SK-N-SH treated with all-trans-retinoic acid at 6 μM for 48 hours (cell line): ENCODE data around the gene FOXJ3.

Source experiments
- ATAC-seq: fragments of 200-7000 bp; cut with Tn5 transposase; 3 replicates; pipeline ENCODE4 v1.9.1; 2020; ENCODE audit warnings: mild to moderate bottlenecking, moderate library complexity
- ARNTL ChIP-seq: fragments of 450-650 bp; formaldehyde crosslinking; IDR thresholded peaks from 2 replicates; pipeline ENCODE4 v1.5.0; 2020; ENCODE audit warnings: low read depth, mild to moderate bottlenecking, moderate library complexity, borderline replicate concordance
- BACH2 ChIP-seq: fragments of 250-450 bp; sonication (Bioruptor Pico); IDR thresholded peaks from 2 replicates; pipeline ENCODE4 v1.9.0; 2021; ENCODE audit warnings: mild to moderate bottlenecking, borderline replicate concordance
- CREB5 ChIP-seq: fragments of 250-450 bp; sonication (Bioruptor Pico); IDR thresholded peaks from 2 replicates; pipeline ENCODE4 v1.5.1; 2020; ENCODE audit warnings: low read depth, mild to moderate bottlenecking, moderate library complexity
- CSDC2 ChIP-seq: fragments of 250-450 bp; sonication (Bioruptor Pico); IDR thresholded peaks from 2 replicates; pipeline ENCODE4 v1.5.0; 2020; ENCODE audit warnings: mild to moderate bottlenecking, moderate library complexity
- CSRNP3 ChIP-seq: fragments of 250-450 bp; sonication (Bioruptor Pico); IDR thresholded peaks from 2 replicates; pipeline ENCODE4 v1.5.1; 2021; ENCODE audit warnings: mild to moderate bottlenecking, moderate library complexity
- ESRRG ChIP-seq: fragments of 250-450 bp; sonication (Bioruptor Pico); IDR thresholded peaks from 2 replicates; pipeline ENCODE4 v1.6.1; 2021; ENCODE audit warnings: mild to moderate bottlenecking
- GLIS3 ChIP-seq: fragments of 250-450 bp; sonication (Bioruptor Pico); IDR thresholded peaks from 2 replicates; pipeline ENCODE4 v1.5.0; 2020; ENCODE audit warnings: mild to moderate bottlenecking, moderate library complexity
- ISL1 ChIP-seq: fragments of 250-450 bp; sonication (Bioruptor Pico); IDR thresholded peaks from 2 replicates; pipeline ENCODE4 v2.1.2; 2022; ENCODE audit warnings: mild to moderate bottlenecking, moderate library complexity
- OSR1 ChIP-seq: fragments of 250-450 bp; sonication (Bioruptor Pico); IDR thresholded peaks from 2 replicates; pipeline ENCODE4 v1.8.0; 2022; ENCODE audit warnings: moderate library complexity, mild to moderate bottlenecking, inconsistent platforms
- PATZ1 ChIP-seq: fragments of 250-450 bp; sonication (Bioruptor Pico); IDR thresholded peaks from 2 replicates; pipeline ENCODE4 v1.8.0; 2020; ENCODE audit warnings: mild to moderate bottlenecking, moderate library complexity, borderline replicate concordance
- POU6F1 ChIP-seq: fragments of 250-450 bp; sonication (Bioruptor Pico); IDR thresholded peaks from 2 replicates; pipeline ENCODE4 v1.8.0; 2021; ENCODE audit warnings: low read depth, mild to moderate bottlenecking, moderate library complexity, borderline replicate concordance
- PPARA ChIP-seq: fragments of 250-450 bp; sonication (Bioruptor Pico); IDR thresholded peaks from 2 replicates; pipeline ENCODE4 v1.5.0; 2020; ENCODE audit warnings: mild to moderate bottlenecking, borderline replicate concordance
- RARB ChIP-seq: fragments of 250-450 bp; sonication (Bioruptor Pico); IDR thresholded peaks from 2 replicates; pipeline ENCODE4 v1.8.0; 2021; ENCODE audit warnings: mild to moderate bottlenecking, moderate library complexity
- TOX ChIP-seq: fragments of 250-450 bp; sonication (Bioruptor Pico); IDR thresholded peaks from 2 replicates; pipeline ENCODE4 v1.8.0; 2021; ENCODE audit warnings: mild to moderate bottlenecking, moderate library complexity, borderline replicate concordance
- TSHZ2 ChIP-seq: fragments of 250-450 bp; sonication (Bioruptor Pico); IDR thresholded peaks from 2 replicates; pipeline ENCODE4 v1.5.0; 2020; ENCODE audit warnings: mild to moderate bottlenecking, moderate library complexity
- ZC3H10 ChIP-seq: fragments of 250-450 bp; sonication (Bioruptor Pico); IDR thresholded peaks from 2 replicates; pipeline ENCODE4 v1.5.1; 2021; ENCODE audit warnings: mild to moderate bottlenecking, moderate library complexity
- ZNF565 ChIP-seq: fragments of 450-650 bp; formaldehyde crosslinking; conservative IDR thresholded peaks from 2 replicates; pipeline ENCODE4 v1.5.0; 2020; ENCODE audit warnings: low read depth, mild to moderate bottlenecking, moderate library complexity
- ZNF8 ChIP-seq: fragments of 450-650 bp; formaldehyde crosslinking; IDR thresholded peaks from 2 replicates; pipeline ENCODE4 v1.5.0; 2020; ENCODE audit warnings: mild to moderate bottlenecking, moderate library complexity

Gene FOXJ3

GRCh38 chr1:42266253-42267135, 68.5 kb downstream of the FOXJ3 start:
- TF ChIP-seq PATZ1 (no peak), ZNF565 (CRISPR knock-in tag) (no peak), ZNF8 (CRISPR knock-in tag) (no peak), ZC3H10 (CRISPR knock-in tag) (no peak), CREB5 (CRISPR knock-in tag) (no peak), GLIS3 (CRISPR knock-in tag) (no peak), CSDC2 (CRISPR knock-in tag) (no peak), RARB (CRISPR knock-in tag) (no peak), ARNTL (CRISPR knock-in tag) (no peak), OSR1 (CRISPR knock-in tag) (no peak), PPARA (CRISPR knock-in tag) (no peak), CSRNP3 (CRISPR knock-in tag) (no peak), ESRRG (CRISPR knock-in tag) (no peak), TSHZ2 (CRISPR knock-in tag) (no peak), TOX (CRISPR knock-in tag) (no peak), POU6F1 (CRISPR knock-in tag) (no peak), BACH2 (CRISPR knock-in tag) (no peak)
- peak; percentile 51; the same call in 2 of the 3 replicates for ATAC-seq

- TF ChIP-seq ISL1 (peak; percentile 21; the same call in 1 of the 2 replicates), PPARA (CRISPR knock-in tag) (no peak)
- no peak; the same call in 2 of the 3 replicates for ATAC-seq
Measured at GRCh38 chr1:42264511-42265190, 70.4 kb downstream of the FOXJ3 start.

- TF ChIP-seq POU6F1 (CRISPR knock-in tag) (no peak), OSR1 (CRISPR knock-in tag) (no peak), ESRRG (CRISPR knock-in tag) (no peak)
- ATAC-seq = no peak
Measured at GRCh38 chr1:42263019-42263418, 72.0 kb downstream of the FOXJ3 start.
